ENCODE results near the gene C10orf143. TPM values are rescaled to one million over a fixed set of nuclear protein-coding genes. Genes with fewer than 3 reads are reported as not detected.
A peak's percentile ranks its signal among the peaks of the same experiment; 100 is the strongest.

C10orf143 gene
- total RNA-seq, 4 donors from 2014 or later = 1.6 to 5.8 (median 3.7) TPM; not detected in 1

- Histone ChIP-seq H3K9me3 (no peaks in the 10 kb centered on the region), H3K36me3 (no peaks in the 10 kb centered on the region), H3K27ac (no peak overlapping the region), H3K4me3 (no peak overlapping the region), H3K27me3 (no peaks in the 10 kb centered on the region), H3K4me1 (no peaks in the 10 kb centered on the region)
- no peak for TF ChIP-seq POLR2A (IDR thresholded peaks at IDR 0.05)
- TF ChIP-seq CTCF (IDR thresholded peaks at IDR 0.05) = no peak
- peak in 1 of 3 donors; percentile 17 for DNase-seq
These were observed 87.0 kb downstream of the C10orf143 start for GRCh38 chr10:130023454-130024230.

- DNase-seq = peak in 1 of 3 donors; percentile 40
- TF ChIP-seq POLR2A (IDR thresholded peaks at IDR 0.05) (no peak), CTCF (IDR thresholded peaks at IDR 0.05) (no peak)
- Histone ChIP-seq H3K27ac (no peak overlapping the region), H3K4me1 (no peaks in the 10 kb centered on the region), H3K4me3 (no peak overlapping the region), H3K36me3 (no peaks in the 10 kb centered on the region), H3K27me3 (no peaks in the 10 kb centered on the region), H3K9me3 (no peaks in the 10 kb centered on the region)
These were observed 87.9 kb downstream of the C10orf143 start for GRCh38 chr10:130022511-130023299.

- peak in 1 of 3 donors; percentile 14 for DNase-seq
- no peak for TF ChIP-seq CTCF (IDR thresholded peaks at IDR 0.05)
- TF ChIP-seq POLR2A (IDR thresholded peaks at IDR 0.05) = no peak
- Histone ChIP-seq H3K9me3 (no peaks in the 10 kb centered on the region), H3K27ac (no peak overlapping the region), H3K27me3 (no peaks in the 10 kb centered on the region), H3K4me1 (no peaks in the 10 kb centered on the region), H3K36me3 (no peaks in the 10 kb centered on the region), H3K4me3 (no peak overlapping the region)
These were observed 88.5 kb downstream of the C10orf143 start for GRCh38 chr10:130022086-130022485.

GRCh38 chr10:130021383-130021950 is 89.2 kb downstream of the C10orf143 start:
- no peak for TF ChIP-seq POLR2A (IDR thresholded peaks at IDR 0.05)
- TF ChIP-seq CTCF (IDR thresholded peaks at IDR 0.05) = no peak
- H3K27me3 ChIP-seq = no peaks in the 10 kb centered on the region

GRCh38 chr10:130020651-130021382 is 89.8 kb downstream of the C10orf143 start:
- H3K4me3 ChIP-seq = no peak overlapping the region
- no peak for TF ChIP-seq POLR2A (IDR thresholded peaks at IDR 0.05)
- H3K27ac ChIP-seq = no peak overlapping the region
- no peaks in the 10 kb centered on the region for H3K36me3 ChIP-seq
- peak in 1 of 3 donors; percentile 31 for DNase-seq
- no peaks in the 10 kb centered on the region for H3K27me3 ChIP-seq
- H3K4me1 ChIP-seq = no peaks in the 10 kb centered on the region
- no peaks in the 10 kb centered on the region for H3K9me3 ChIP-seq

More at GRCh38 chr10:130021383-130021950, 89.2 kb downstream of the C10orf143 start:
- no peaks in the 10 kb centered on the region for H3K36me3 ChIP-seq
- DNase-seq = peak in 1 of 3 donors; percentile 26
- no peaks in the 10 kb centered on the region for H3K9me3 ChIP-seq
- H3K27ac ChIP-seq = no peak overlapping the region
- H3K4me3 ChIP-seq = no peak overlapping the region
- H3K4me1 ChIP-seq = no peaks in the 10 kb centered on the region

Measured in Peyer's patch (tissue), 4 donors.